PC-3 (cell line): ENCODE results near the gene UGT1A8. TPM values are rescaled to one million over a fixed set of nuclear protein-coding genes. Genes with fewer than 3 reads are reported as not detected.

Experiments used
- ATAC-seq: fragments of 200-7000 bp; cut with Tn5 transposase; 2 replicates; pipeline ENCODE4 v1.9.1; 2020; ENCODE audit warnings: mild to moderate bottlenecking, moderate library complexity
- BruUV-seq: library from RNA; stranded (reverse); fragments of 400-500 nt; replicated peaks from 2 replicates; lab custom pipeline; 2021; lab: Mats Ljungman, UMichigan
- CTCF ChIA-PET: fragments of 300-600 bp; sonication (Branson Sonifier 250); formaldehyde crosslinking; loops from one replicate; lab custom pipeline; 2022; ENCODE audit warnings: antibody characterized with exemption; lab: Charles Lee
- POLR2A ChIA-PET: fragments of 300-600 bp; sonication (Branson Sonifier 250); formaldehyde crosslinking; loops from one replicate; lab custom pipeline; 2022; ENCODE audit warnings: antibody characterized with exemption; ENCODE audit not compliant: unreplicated experiment; lab: Charles Lee
- DNase-seq: peaks from one replicate; pipeline ENCODE4 v3.0.0-alpha.2; 2015
- H2AFZ ChIP-seq: fragments of 300-600 bp; sonication (generic); 2 replicates; pipeline ENCODE4 v1.6.0; 2016; ENCODE audit warnings: antibody characterized with exemption, low read length
- H3F3A ChIP-seq: fragments of 300-600 bp; sonication (generic); one replicate; pipeline ENCODE4 v1.6.0; 2017; ENCODE audit warnings: antibody characterized with exemption, low read length, control low read depth, mild to moderate bottlenecking; ENCODE audit not compliant: unreplicated experiment
- H3K27ac ChIP-seq: fragments of 300-600 bp; sonication (generic); 2 replicates; pipeline ENCODE4 v1.5.1; 2016; ENCODE audit warnings: mild to moderate bottlenecking, low read length
- H3K27me3 ChIP-seq: fragments of 300-600 bp; sonication (generic); 2 replicates; pipeline ENCODE4 v1.6.1; 2016; ENCODE audit warnings: low read length, mixed read lengths
- H3K36me3 ChIP-seq: fragments of 300-600 bp; sonication (generic); 2 replicates; pipeline ENCODE4 v1.6.1; 2016; ENCODE audit warnings: low read depth, mixed run types, low read length, mixed read lengths
- H3K4me1 ChIP-seq: fragments of 300-600 bp; sonication (generic); 2 replicates; pipeline ENCODE4 v1.5.1; 2016; ENCODE audit warnings: low read length; ENCODE audit not compliant: insufficient read depth
- H3K4me2 ChIP-seq: fragments of 300-600 bp; sonication (generic); 2 replicates; pipeline ENCODE4 v1.6.0; 2016; ENCODE audit warnings: low read length
- H3K4me3 ChIP-seq: fragments of 300-600 bp; sonication (generic); 2 replicates; pipeline ENCODE4 v1.5.1; 2016; ENCODE audit warnings: mild to moderate bottlenecking, low read length, mixed read lengths
- H3K79me2 ChIP-seq: fragments of 300-600 bp; sonication (generic); 2 replicates; pipeline ENCODE4 v1.6.1; 2017; ENCODE audit warnings: low read length, mixed read lengths
- H3K9ac ChIP-seq: fragments of 300-600 bp; sonication (generic); 2 replicates; pipeline ENCODE4 v1.6.0; 2016; ENCODE audit warnings: mild to moderate bottlenecking, low read length
- H3K9me2 ChIP-seq: fragments of 300-600 bp; sonication (generic); replicated peaks from 2 replicates; pipeline ENCODE4 v1.6.1; 2016; ENCODE audit warnings: mixed run types, low read length, mixed read lengths
- H3K9me3 ChIP-seq: fragments of 300-600 bp; sonication (generic); 2 replicates; pipeline ENCODE4 v1.6.1; 2016; ENCODE audit warnings: low read length, mixed read lengths
- H4K20me1 ChIP-seq: fragments of 300-600 bp; sonication (generic); 2 replicates; pipeline ENCODE4 v1.6.1; 2016; ENCODE audit warnings: low read length, mixed read lengths
- EZH2 ChIP-seq: fragments of 300-600 bp; sonication (generic); IDR thresholded peaks from one replicate; pipeline ENCODE4 v1.6.1; 2017; ENCODE audit warnings: antibody characterized with exemption, mild to moderate bottlenecking, low read length; ENCODE audit not compliant: unreplicated experiment
- EZH2phosphoT487 ChIP-seq: fragments of 300-600 bp; sonication (generic); IDR thresholded peaks from 2 replicates; pipeline ENCODE4 v1.6.1; 2018; ENCODE audit warnings: mild to moderate bottlenecking, antibody characterized with exemption, low read length, borderline replicate concordance
- intact Hi-C: fragments of 100-400 bp; cut with micrococcal nuclease; formaldehyde crosslinking; loops from 2 replicates; pipeline ENCODE4 v1.9.0; 2023
- total RNA-seq: library from RNA; depleted of rRNA; stranded (reverse); fragments of >200 nt; gene quantifications from 2 replicates; pipeline ENCODE4 v1.2.3, GENCODE V29; 2014
- TF ChIP-seq, protein P1 (sequence below): fragments of 300-600 bp; sonication (generic); conservative IDR thresholded peaks from 2 replicates; pipeline ENCODE4 v1.5.1; 2017; ENCODE audit warnings: antibody characterized with exemption, low read depth, mild to moderate bottlenecking, low read length

UGT1A8 gene
- total RNA-seq, 1 experiment from 2014 or later, result not detected

DNA sequence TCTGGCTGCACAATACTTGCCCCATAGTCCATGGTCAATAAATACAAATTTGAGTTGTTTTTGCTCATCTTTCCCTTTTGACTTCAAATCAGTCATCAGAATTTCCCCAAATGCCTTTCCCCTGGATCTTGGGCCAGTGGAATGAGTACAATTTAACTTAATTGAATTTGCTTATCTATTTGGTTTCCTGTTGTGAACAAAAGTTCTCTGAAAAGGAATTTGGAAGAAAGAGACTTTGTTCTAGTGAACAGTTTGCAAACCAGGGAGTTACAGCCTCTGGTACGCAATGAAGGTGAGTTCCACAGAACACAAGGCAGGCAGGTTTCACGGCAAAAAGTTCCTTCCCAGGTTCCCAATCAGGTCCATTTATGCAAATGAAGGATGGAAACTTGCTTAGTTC, 141.4 kb downstream of the UGT1A8 start:
- no peak for ATAC-seq
- H3K27ac ChIP-seq, result no peak overlapping the region
- no peaks in the 10 kb centered on the region for H3K27me3 ChIP-seq
- H3K9me3 ChIP-seq, result no peaks in the 10 kb centered on the region
- no peaks in the 10 kb centered on the region for H3K36me3 ChIP-seq
- intact Hi-C loops, result loop anchor here (2.0 kb wide), 1 partner anchor 56 kb away; no protein-coding TSS in a partner anchor
- H2AFZ ChIP-seq, result no peak overlapping the region
- no peak overlapping the region for H3K4me2 ChIP-seq
- TF ChIP-seq, protein P1, sequence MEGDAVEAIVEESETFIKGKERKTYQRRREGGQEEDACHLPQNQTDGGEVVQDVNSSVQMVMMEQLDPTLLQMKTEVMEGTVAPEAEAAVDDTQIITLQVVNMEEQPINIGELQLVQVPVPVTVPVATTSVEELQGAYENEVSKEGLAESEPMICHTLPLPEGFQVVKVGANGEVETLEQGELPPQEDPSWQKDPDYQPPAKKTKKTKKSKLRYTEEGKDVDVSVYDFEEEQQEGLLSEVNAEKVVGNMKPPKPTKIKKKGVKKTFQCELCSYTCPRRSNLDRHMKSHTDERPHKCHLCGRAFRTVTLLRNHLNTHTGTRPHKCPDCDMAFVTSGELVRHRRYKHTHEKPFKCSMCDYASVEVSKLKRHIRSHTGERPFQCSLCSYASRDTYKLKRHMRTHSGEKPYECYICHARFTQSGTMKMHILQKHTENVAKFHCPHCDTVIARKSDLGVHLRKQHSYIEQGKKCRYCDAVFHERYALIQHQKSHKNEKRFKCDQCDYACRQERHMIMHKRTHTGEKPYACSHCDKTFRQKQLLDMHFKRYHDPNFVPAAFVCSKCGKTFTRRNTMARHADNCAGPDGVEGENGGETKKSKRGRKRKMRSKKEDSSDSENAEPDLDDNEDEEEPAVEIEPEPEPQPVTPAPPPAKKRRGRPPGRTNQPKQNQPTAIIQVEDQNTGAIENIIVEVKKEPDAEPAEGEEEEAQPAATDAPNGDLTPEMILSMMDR, result no peak
- TF ChIP-seq EZH2, result no peak
- no peak for TF ChIP-seq EZH2phosphoT487
- H3K79me2 ChIP-seq, result no peaks in the 10 kb centered on the region
- no TSS peak for BruUV-seq
- H3K4me3 ChIP-seq, result no peak overlapping the region
- no peak overlapping the region for H3K9ac ChIP-seq
- 0 out of 2 replicates have a peak, but pooled peaks cover 4% of the 10 kb centered on the region for H3K9me2 ChIP-seq
- peaks cover 7% of the 10 kb centered on the region for H3K4me1 ChIP-seq
- no peaks in the 10 kb centered on the region for H4K20me1 ChIP-seq
- CTCF ChIA-PET, result no interaction called here
- DNase-seq, result no peak
- POLR2A ChIA-PET, result no interaction called here
- no peaks in the 10 kb centered on the region for H3F3A ChIP-seq

GRCh38 chr2:233760043-233760442, 142.6 kb downstream of the UGT1A8 start, which contains the start of gene UGT1A1:
TSS of gene UGT1A1 (plus strand) at chr2:233760270. CDS start at chr2:233760288, 18 bp downstream.
- no peak within 1 kb of the TSS for H3K4me3 ChIP-seq
- ChIA-PET POLR2A (no interaction called here), CTCF (no interaction called here)
- no peaks in the 10 kb centered on the region for H3K79me2 ChIP-seq
- ATAC-seq (no peak), DNase-seq (no peak)
- no peak within 1 kb of the TSS for H3K9ac ChIP-seq
- no peak for TF ChIP-seq EZH2
- TF ChIP-seq, protein P1, result no peak
- TF ChIP-seq EZH2phosphoT487, result no peak
- H3K4me1 ChIP-seq, result peaks cover 19% of the 10 kb centered on the region
- no peaks in the 10 kb centered on the region for H3K27me3 ChIP-seq
- H3K9me3 ChIP-seq, result no peaks in the 10 kb centered on the region
- 0 out of 2 replicates have a peak, but pooled peaks cover 4% of the 10 kb centered on the region for H3K9me2 ChIP-seq
- H3K27ac ChIP-seq, result no peak within 1 kb of the TSS
- H3K4me2 ChIP-seq, result no peak within 1 kb of the TSS
- H4K20me1 ChIP-seq, result no peaks in the 10 kb centered on the region
- H3K36me3 ChIP-seq, result no peaks in the 10 kb centered on the region
- H3F3A ChIP-seq, result no peaks in the 10 kb centered on the region
- intact Hi-C loops, result no loop called here
- no TSS peak for BruUV-seq
- H2AFZ ChIP-seq, result no peak within 1 kb of the TSS

DNA sequence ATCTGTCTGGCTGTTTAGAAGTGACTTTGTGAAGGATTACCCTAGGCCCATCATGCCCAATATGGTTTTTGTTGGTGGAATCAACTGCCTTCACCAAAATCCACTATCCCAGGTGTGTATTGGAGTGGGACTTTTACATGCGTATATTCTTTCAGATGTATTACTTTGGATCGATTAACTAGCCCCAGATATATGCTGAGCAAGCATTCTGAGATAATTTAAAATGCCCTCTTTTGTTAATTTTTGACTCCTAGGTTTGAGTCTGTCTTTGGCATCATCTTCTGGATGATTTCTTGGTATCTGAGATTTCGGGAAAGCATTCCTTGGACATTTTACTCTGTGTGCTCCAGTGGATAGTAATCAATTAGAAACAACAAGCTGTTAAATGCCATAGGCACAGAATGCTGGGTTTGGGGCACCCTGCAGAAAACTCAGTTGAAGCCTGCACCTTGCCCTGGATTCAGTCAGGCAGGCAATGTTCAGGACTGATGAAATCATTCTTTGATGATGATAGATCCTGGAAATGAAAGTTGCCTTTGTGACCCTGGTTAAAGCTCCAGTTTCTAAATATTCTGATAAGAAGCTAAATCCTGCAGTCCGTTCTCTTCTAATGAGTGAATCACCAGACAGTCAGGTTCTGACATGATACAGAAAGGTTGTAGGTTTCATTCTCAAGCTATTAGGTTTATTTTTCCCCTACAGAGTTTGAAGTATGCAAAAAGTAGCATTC, 143.8 kb downstream of the UGT1A8 start:
- Histone ChIP-seq H3F3A (no peaks in the 10 kb centered on the region), H3K27ac (no peak overlapping the region), H3K4me3 (no peak overlapping the region), H3K4me1 (peaks cover 19% of the 10 kb centered on the region), H2AFZ (no peak overlapping the region), H3K27me3 (no peaks in the 10 kb centered on the region), H3K9me2 (0 out of 2 replicates have a peak, but pooled peaks cover 4% of the 10 kb centered on the region), H3K9ac (no peak overlapping the region), H3K79me2 (no peaks in the 10 kb centered on the region), H3K36me3 (no peaks in the 10 kb centered on the region), H3K9me3 (no peaks in the 10 kb centered on the region), H3K4me2 (no peak overlapping the region), H4K20me1 (no peaks in the 10 kb centered on the region)
- intact Hi-C loops, result no loop called here
- ATAC-seq, result no peak
- TF ChIP-seq, protein P1, result no peak
- TF ChIP-seq EZH2 (no peak), EZH2phosphoT487 (no peak)
- no TSS peak for BruUV-seq
- DNase-seq, result no peak
- ChIA-PET CTCF (no interaction called here), POLR2A (no interaction called here)
